GM18861 (cell line): ENCODE measurements around the gene EPS8.

Experiments
- ATAC-seq: cut with Tn5 transposase; IDR thresholded peaks from one replicate; pipeline ENCODE4 v1.9.1; 2021; ENCODE audit not compliant: unreplicated experiment

EPS8 gene

GRCh38 chr12:15608406-15608805 is 180.8 kb downstream of the EPS8 start:
- no peak for ATAC-seq

DNA sequence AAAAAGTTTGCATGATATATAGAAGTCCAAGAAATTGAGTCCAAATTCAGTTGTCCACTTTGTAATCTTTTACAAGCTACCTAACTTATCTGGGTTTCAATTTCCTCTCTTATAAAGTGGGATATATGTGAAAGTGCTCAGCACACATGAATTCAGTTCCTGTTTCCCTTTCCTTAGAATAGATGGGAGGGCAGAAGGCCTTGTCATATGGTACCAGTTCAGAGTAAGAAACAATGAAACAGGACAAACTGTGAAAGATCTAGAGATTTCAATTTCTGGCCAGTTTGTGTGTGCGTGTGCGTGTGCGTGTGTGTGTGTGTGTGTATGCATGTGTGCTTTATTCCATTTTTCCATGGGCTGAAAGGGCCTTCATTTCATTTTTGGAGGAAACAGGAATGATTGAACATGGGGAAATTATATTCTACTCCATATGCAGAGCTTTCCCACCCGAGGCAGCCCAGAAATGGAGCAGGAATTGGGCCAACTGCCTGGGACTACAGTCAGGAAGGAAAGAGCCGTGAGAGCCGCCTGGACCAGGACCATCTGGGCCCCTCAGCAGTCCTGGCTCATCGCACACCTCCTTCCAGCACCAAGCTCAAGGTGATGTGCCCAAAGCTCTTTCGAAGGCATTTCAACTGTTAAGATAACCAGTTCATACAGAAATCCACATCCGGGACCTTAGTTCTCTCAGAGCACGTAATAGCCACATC is 183.2 kb downstream of the EPS8 start:
- no peak for ATAC-seq

GRCh38 chr12:15603474-15604085 is 185.6 kb downstream of the EPS8 start:
- no peak for ATAC-seq

DNA sequence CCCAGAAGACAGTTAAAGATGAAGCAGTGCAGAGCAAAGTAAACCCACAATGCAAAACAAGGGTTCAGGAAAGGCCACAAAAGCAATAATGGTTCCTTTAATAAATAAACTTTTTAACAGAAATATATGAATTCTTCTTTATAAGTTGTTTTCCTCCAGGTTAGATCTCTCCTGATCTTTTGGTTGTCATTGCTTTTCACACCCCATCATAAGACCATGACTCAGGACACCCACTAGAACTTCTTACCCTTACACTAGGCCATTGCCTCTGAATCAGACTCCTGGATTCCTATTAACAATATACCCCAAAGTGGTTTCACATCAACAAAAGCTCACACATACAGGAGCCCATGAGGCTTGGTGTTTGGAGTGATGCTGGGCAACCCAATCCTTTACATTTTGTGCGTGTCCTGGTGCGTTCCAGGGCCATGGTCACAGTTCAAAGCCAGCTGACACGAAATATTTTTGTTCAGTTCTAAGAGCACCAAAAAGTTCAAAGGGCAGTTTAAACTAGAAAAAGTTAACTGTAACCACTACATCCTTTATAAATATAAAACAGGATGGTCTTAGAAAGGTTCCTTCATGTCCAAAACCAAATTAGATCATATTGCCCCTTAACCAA is 187.0 kb downstream of the EPS8 start:
- ATAC-seq = no peak

- ATAC-seq = no peak
These were observed 187.9 kb downstream of the EPS8 start for GRCh38 chr12:15601210-15601800.

DNA sequence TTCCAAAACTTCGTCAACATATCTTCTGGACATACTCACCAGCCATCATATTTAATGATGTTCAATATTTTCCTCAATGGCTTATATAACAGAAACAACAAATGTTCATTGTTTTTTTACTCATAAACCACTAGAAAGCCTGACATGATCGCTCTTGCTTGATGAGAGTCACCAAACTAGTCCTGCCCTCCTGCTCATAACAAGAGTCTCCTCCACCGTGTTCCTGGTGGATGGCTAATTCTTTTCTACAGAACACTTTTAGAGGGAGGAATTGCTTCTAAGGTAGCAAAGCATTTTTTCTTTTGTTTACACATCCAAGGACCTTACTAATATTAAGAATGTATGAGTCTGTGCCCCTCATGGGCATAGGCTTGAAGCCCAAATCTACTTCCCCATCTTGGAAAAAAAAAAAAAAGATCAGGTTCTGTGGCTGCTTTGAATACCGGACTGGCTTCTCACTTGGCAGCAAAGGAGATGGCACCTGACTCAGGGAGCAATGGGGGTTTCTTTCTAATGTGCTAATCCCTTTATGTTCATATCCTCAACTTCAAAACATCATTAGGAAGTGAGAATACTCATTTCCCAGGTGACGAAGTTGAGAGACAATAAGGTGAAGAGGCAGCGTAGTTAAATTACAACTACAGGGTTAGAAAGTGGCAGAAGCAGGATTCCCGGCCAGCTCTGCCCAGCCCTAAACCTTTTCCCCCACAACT is 188.8 kb downstream of the EPS8 start:
- no peak for ATAC-seq

DNA sequence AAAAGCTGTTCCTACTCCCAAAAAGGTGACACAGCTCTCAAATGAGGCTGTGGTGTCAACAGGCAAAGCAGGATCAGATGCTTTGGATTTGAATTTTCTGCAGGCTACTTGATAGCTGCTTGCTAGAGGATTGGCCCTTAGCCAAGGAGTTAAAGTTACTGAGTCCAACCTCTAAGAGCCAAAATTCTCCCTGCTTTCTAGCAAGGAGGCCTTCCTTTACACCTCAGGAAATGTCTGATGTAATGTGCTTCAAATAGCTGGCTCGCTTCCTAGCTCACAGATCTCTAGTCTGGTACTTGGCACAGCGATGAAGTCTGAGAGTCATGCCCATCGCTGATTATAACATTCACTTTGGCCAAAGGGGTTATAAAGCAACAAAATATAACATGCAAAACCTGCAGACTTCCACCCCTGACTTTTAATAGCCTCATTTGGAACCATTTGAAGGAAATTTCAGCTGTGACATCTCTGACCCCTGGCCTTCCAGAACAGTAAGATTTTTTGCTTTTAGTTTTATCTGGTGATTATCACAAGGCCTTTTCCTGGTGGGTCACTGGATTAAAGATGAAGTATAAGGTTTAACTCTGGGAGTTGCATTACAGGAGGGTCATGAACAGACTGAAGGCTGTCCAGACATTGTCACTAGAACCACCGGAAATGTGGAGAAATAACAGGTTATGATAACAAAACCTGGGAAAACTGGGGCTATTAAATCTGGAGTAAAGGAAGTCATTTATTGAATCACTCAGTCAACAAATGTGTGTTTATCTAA is 189.7 kb downstream of the EPS8 start:
- ATAC-seq = no peak

GRCh38 chr12:15597125-15597830 is 191.9 kb downstream of the EPS8 start:
- ATAC-seq = no peak

DNA sequence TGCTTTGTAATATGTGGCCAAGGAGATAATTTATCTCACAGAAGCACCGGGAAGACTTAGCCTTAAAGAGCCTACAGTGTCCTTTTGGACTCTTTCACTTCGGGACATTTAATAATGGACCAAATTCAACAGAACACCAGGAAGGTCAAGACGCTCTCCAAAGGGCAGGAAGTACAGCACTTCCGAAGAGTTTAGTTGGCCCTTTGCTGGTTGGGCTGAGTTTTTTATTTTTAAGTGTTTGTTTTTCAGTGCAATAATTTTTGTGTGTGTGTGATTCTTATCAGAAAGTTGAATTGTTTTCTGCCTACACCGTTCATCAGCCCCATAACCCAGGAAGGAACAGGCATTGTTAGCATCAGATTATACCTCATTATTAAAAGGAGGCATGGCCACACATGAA is 193.0 kb downstream of the EPS8 start:
- ATAC-seq = no peak

GRCh38 chr12:15592934-15593333 is 196.3 kb downstream of the EPS8 start:
- no peak for ATAC-seq

DNA sequence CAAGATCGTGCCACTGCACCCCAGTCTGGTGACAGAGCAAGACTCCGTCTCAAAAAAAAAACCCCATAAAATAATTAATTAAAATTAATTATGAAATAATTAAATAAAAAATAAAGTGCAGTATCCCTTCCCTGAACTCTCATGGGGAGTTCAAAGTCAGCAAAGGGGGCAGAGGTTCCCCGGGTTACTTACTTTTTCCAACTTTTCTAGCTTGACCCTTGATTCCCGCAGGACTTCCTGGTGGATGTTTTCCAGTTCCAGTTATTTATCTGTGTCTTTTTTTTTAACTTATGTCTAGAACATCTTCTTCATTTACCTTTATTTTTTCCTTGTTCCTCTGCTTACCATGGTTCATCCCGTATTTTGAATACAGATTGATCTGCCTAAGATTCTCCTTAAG is 197.4 kb downstream of the EPS8 start:
- no peak for ATAC-seq

- ATAC-seq = peak; percentile 73
These were observed 198.9 kb downstream of the EPS8 start for GRCh38 chr12:15590180-15590826.

GRCh38 chr12:15589328-15590032 is 199.7 kb downstream of the EPS8 start:
- no peak for ATAC-seq

- ATAC-seq = no peak
These were observed 204.7 kb downstream of the EPS8 start for GRCh38 chr12:15584366-15585041.

DNA sequence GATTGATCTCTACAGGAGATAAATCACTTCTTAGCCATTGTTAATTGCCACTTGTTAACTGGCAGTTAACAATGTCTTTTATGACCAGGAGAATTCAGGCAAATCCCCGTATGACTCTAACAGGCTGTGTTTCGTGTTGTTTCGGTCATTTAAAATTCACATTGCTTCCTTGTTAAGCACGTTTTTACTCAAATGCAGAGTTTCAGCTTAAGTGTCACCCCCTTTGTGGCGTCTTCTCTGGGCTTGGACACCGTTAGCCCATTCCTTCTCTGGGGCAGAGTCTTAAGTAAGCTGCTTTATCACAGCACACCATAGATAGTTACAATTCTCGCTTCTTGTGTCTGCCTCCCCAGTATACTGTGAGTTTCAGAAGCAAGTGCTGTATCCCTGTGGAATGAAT is 205.4 kb downstream of the EPS8 start:
- ATAC-seq = no peak

DNA sequence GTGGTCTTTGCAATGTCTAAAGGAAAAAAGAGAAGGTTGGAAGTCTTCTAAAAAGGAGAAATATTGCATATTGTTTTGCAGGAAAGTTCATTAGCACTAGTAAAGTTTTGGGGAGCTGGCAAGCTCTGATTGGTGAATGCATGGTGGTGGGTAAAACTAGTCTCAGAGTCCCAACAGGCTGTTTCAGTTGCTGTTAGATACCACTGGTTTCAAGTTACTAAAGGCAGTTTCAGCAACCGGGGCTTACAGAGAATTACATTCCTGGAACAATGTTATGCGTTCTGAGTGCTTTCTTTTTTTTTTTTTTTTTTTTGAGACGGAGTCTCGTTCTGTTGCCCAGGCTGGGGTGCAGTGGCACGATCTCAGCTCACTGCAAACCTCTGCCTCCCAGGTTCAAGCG is 208.2 kb downstream of the EPS8 start:
- ATAC-seq = no peak

DNA sequence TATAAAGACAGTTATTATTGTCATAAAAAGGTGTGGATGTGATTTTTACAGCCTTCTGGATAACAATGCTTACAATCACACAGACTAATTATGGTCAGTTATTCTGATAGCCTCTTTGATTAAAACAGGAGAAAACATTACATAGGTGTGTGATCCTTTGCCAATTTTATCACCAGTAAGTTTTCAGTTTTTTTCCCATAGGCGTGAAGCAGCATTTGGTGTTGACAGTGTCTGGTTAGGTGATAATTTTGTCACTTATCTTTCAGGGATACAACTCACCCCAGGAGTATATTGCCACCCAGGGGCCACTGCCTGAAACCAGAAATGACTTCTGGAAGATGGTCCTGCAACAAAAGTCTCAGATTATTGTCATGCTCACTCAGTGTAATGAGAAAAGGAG is 208.8 kb downstream of the EPS8 start:
- no peak for ATAC-seq
